ENCODE data around the gene SCYGR7. TPM values are rescaled to one million over a fixed set of nuclear protein-coding genes. Genes with fewer than 3 reads are reported as not detected.
"Not testable (repeated sequence)": the region's sequence is repeated elsewhere in the genome, so short reads cannot be mapped to it uniquely, and the experiment has no call there.

The SCYGR7 gene
- total and polyA plus RNA-seq, 10 donors: not detected

- TF ChIP-seq POLR2AphosphoS5 (IDR thresholded peaks at IDR 0.05): peak in 1 of 3 donors; percentile 46
- no peak for TF ChIP-seq POLR2A (IDR thresholded peaks at IDR 0.05)
- TF ChIP-seq CTCF (IDR thresholded peaks at IDR 0.05 in 8 of 11, conservative IDR thresholded peaks at IDR 0.05 in 3 of 11): no peak
- WGBS, 5 donors: 10 to 18% (median 13%) methylated on average over 26 to 35 of the region's 35 CpGs
- peak; percentile 75 for DNase-seq
- peak within 1 kb of the TSS in 4 of 8 donors; percentile 5 to 59 (median 19) for H3K4me3 ChIP-seq
- H3K36me3 ChIP-seq: no peaks in the 10 kb centered on the region
- no peaks in the 10 kb centered on the region for H3K9me3 ChIP-seq
- peak within 1 kb of the TSS in 1 of 8 donors; percentile 28 for H3K27ac ChIP-seq
- H3K4me1 ChIP-seq: peaks cover 0 to 10% (median 8%) of the 10 kb centered on the region in 6 donors
- peaks cover 0 to 27% (median 9%) of the 10 kb centered on the region in 7 donors for H3K27me3 ChIP-seq (replicated peaks in 1 of 7)
- intact Hi-C loops (cut with DNase I; ENCODE audit: low total_unique reads): no loop called here
Measured at GRCh38 chr2:227717687-227718567, 10.2 kb upstream of the SCYGR7 start, which contains the start of gene SLC19A3. TSS of gene SLC19A3 (minus strand) at chr2:227718028. CDS start at chr2:227702318, 15,710 bp downstream.

GRCh38 chr2:227719641-227720040, 8.5 kb upstream of the SCYGR7 start:
- DNase-seq: no peak
- Histone ChIP-seq H3K9me3 (no peaks in the 10 kb centered on the region), H3K27ac (no peak overlapping the region), H3K36me3 (no peaks in the 10 kb centered on the region), H3K4me1 (peaks cover 0 to 10% (median 8%) of the 10 kb centered on the region in 6 donors), H3K27me3 (replicated peaks in 1 of 7) (peaks cover 0 to 30% (median 9%) of the 10 kb centered on the region in 7 donors), H3K4me3 (no peak overlapping the region)
- TF ChIP-seq POLR2A (IDR thresholded peaks at IDR 0.05): no peak
- no peak for TF ChIP-seq POLR2AphosphoS5 (IDR thresholded peaks at IDR 0.05)
- TF ChIP-seq CTCF (IDR thresholded peaks at IDR 0.05 in 8 of 11, conservative IDR thresholded peaks at IDR 0.05 in 3 of 11): no peak
- 91 to 95% (median 92%) methylated on average over 4 of the region's 4 CpGs for WGBS, 5 donors
- intact Hi-C loops (cut with DNase I; ENCODE audit: low total_unique reads): no loop called here

- Histone ChIP-seq H3K9me3 (no peaks in the 10 kb centered on the region), H3K4me3 (no peak overlapping the region), H3K36me3 (no peaks in the 10 kb centered on the region), H3K27me3 (replicated peaks in 1 of 7) (peaks cover 0 to 30% (median 9%) of the 10 kb centered on the region in 7 donors), H3K4me1 (peaks cover 0 to 10% (median 8%) of the 10 kb centered on the region in 6 donors), H3K27ac (no peak overlapping the region)
- no peak for DNase-seq
- no peak for TF ChIP-seq CTCF (IDR thresholded peaks at IDR 0.05 in 8 of 11, conservative IDR thresholded peaks at IDR 0.05 in 3 of 11)
- no peak for TF ChIP-seq POLR2A (IDR thresholded peaks at IDR 0.05)
- TF ChIP-seq POLR2AphosphoS5 (IDR thresholded peaks at IDR 0.05): no peak
- intact Hi-C loops (cut with DNase I; ENCODE audit: low total_unique reads): no loop called here
- 85 to 92% (median 87%) methylated on average over 4 of the region's 4 CpGs for WGBS, 5 donors
Measured at GRCh38 chr2:227720680-227721079, 7.5 kb upstream of the SCYGR7 start.

- DNase-seq; intact Hi-C loops (cut with DNase I; ENCODE audit: low total_unique reads): not testable (repeated sequence)
Measured at GRCh38 chr2:227722821-227723220, 5.3 kb upstream of the SCYGR7 start.

More at GRCh38 chr2:227722821-227723220, 5.3 kb upstream of the SCYGR7 start:
- not testable (repeated sequence) for H3K36me3 ChIP-seq, H3K27ac ChIP-seq, H3K4me1 ChIP-seq, H3K9me3 ChIP-seq, H3K4me3 ChIP-seq
- peaks cover 0 to 15% (median 5%) of the 10 kb centered on the region in 7 donors for H3K27me3 ChIP-seq (replicated peaks in 1 of 7)
- 84 to 91% (median 89%) methylated on average over 7 of the region's 7 CpGs for WGBS, 5 donors

Data from spleen (tissue), 11 donors.